ENCODE data around the gene LDLRAD4.
"Not testable (repeated sequence)": the region's sequence is repeated elsewhere in the genome, so short reads cannot be mapped to it uniquely, and the experiment has no call there.

Gene LDLRAD4

DNA sequence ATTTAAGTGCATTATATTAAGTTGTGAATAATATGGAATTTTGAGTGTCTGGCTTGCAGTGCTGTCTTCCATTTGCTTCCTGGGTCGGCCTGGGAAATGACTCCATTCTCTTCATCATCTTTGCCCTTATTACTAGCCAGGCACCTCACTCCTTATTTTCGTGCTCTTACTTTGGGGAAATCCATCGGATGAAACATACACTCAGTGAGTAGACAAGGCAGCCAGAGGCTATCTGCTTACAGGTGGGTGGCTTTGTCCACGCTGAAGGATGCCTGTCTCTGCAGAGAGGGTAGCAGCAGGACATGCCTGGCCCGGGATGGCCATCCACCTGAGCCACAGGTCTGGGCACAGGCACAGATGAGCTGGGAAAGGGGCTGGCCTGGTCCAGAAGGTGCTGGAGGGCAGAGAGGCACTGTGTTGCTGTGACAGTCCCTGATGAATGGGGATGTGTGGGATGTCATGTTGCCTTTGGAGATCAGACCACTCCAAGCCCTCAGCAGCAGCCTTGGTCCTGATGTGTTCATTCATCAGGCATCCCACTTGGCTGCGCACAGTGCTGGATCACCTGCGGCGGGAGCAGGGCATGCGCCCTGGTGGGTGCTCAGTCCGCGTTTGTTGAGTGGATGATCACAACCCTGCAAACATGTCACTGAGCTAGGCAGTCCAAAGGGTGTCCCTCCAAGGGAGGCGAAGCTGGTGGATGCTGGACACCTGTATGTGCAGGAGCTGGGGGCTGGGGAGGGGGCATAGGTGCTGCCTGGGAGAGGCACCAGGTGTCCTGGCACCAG, 236.0 kb downstream of the LDLRAD4 start:
- no peak for FAIRE-seq

DNA sequence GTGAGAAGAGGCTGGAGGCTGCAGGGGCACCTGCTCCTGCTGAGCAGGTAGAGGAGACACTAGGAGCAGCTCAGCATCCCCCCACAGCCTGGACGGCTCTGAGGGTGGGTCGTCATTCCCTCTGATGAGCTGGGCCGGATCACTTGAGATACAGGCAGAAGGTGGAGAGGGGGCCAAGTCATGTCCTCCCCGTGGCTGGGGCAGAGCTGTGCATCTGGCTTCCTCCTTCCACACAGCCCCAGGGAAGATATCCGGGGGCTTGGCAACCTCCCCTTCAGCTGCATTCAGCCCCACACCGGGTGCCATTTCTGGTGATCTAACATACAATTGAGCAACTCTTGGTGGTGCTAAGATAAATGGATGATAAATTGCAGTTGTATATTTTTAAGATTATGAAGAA, 236.9 kb downstream of the LDLRAD4 start:
- FAIRE-seq, result no peak

GRCh38 chr18:13455960-13456481, 237.5 kb downstream of the LDLRAD4 start:
- FAIRE-seq, result no peak

GRCh38 chr18:13456736-13457271, 238.2 kb downstream of the LDLRAD4 start:
- FAIRE-seq, result no peak

DNA sequence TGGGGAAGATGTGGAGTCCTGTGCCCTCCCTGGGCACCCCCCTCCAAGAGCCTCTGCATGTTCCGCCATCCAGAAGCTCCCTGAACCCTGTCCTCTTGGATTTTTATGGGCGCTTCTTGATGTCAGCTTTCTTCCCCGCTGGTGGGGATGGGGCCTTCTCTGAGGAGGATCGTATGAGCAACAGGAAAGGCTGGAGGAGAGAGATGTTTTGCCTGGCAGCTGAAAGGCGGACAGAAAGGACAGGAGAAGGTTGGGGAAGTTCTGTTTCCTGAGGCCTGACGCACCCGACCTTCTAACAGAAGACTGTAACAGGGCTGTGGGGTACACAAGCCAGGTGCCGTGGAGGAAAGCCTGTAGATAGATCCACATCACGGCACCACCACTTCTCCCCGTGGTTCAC, 238.8 kb downstream of the LDLRAD4 start:
- no peak for FAIRE-seq

- no peak for FAIRE-seq
Measured at GRCh38 chr18:13460946-13461345, 242.4 kb downstream of the LDLRAD4 start.

DNA sequence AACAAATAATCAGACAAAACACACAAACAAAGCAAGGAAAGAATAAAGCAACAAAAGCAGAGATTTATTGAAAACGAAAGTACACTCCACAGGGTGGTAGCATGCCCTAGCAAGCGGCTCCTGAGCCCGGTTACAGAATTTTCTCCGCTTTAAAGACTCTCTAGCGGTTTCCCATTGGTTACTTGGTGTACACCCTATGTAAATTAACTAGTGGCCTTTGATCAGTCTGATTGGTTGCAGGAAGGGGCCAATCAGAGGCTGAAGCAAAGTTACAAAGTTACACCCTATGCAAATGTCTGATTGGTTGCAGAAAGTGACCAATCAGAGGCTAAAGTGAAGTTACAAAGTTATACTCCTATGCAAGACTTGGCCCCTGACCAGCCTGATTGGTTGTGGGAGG, 242.9 kb downstream of the LDLRAD4 start:
- FAIRE-seq, result no peak

DNA sequence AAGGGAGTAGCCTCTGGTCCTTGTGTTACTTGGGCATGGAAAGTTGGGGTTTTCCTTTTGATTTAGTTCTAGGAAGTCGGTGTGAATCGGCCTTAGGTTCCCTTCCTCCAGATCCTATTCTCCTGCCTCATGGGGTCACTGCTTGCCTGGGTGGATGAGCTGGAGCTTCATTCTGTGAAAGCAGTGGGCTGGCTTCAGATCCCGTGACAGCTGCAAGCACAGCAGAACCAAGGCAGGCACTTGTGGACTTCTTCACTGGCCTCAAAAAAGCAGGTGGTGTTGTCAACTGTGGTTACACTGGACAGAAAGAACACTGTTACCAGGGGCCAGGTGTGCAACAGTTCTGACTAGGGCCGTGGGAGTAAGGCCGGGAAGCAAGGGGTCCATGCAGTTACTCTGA, 243.4 kb downstream of the LDLRAD4 start:
- no peak for FAIRE-seq

GRCh38 chr18:13462686-13463085, 244.1 kb downstream of the LDLRAD4 start:
- no peak for FAIRE-seq

DNA sequence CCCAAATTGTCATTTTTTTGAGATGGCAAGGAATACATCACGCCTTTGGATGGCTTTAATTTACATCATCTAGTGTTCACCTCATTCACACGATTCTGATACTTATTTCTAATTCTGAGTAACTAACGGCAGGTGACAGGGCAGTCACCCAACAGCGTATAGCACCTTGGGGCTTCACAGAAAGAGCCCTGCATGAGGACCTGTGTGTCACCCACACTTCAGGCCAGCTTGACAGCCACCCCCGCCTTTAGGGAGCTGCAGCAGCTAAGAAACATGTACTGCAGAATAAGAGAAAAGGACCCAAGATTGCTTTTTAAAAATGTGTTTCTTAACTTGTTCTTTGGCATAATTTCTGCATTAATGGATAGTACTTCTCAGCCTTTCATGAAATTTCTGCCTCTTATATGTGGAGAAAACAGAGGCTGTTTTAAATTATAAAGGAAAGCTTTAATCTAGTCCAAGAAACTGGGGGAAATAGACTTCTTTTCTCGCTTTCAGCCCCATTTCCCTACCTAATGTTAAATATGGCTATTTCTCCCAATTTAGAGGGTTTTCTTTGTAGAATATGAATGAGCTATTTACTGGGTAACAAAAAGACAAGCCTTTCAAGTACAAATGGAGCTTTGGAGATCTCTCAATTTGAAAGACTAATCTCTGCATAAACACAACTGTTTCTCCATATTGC, 245.1 kb downstream of the LDLRAD4 start:
- FAIRE-seq, result no peak

DNA sequence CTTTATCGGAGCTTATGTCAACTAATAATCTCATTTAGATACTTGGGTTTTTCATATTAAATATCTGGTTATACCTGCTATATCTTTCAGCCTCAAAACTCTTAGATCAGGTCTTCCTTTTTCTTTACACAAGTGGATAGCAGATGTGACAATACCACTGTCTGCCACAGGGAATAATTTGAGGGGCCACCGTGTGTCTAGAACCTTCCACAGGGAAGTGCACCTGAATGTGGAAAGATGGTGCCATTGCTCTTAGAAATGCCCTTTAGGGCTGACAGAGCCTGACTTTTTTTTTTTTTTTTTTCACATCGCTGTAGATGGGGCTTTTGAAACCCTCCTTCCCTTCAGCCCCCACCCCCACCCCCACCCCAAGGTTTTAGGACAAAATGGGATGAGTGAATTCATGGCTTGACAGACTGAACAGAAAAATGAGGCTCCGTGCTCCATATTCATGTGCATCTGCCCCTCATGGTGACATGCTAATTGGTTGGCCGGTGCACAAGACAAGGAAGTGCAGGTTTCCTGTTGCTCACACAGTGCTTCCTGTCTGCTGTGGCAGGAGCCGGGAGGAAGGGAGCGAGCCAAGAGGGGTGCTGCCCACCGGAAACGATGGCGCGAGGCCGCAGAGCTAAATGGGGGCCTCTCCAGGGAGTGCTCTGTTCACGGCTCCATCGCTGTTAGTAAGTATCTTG, 246.0 kb downstream of the LDLRAD4 start:
- no peak for FAIRE-seq

DNA sequence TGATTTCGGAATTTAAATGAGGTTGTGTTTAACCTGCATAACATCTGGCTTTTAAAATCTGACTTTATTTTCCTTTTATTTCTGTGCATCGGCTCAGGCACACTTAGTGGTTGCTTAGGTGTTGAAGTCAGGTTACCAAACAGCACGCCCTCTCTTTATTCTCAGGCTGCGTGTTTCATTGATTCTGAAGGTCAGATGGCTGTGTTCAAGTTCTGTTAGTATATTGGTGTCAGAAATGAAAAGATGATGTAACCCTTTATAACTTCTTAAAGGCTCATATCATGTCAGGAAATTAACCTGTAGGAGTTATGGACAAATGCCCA, 246.5 kb downstream of the LDLRAD4 start:
- no peak for FAIRE-seq

GRCh38 chr18:13465476-13465875, 246.9 kb downstream of the LDLRAD4 start:
- no peak for FAIRE-seq

- no peak for FAIRE-seq
Measured at GRCh38 chr18:13470516-13471197, 252.1 kb downstream of the LDLRAD4 start.

DNA sequence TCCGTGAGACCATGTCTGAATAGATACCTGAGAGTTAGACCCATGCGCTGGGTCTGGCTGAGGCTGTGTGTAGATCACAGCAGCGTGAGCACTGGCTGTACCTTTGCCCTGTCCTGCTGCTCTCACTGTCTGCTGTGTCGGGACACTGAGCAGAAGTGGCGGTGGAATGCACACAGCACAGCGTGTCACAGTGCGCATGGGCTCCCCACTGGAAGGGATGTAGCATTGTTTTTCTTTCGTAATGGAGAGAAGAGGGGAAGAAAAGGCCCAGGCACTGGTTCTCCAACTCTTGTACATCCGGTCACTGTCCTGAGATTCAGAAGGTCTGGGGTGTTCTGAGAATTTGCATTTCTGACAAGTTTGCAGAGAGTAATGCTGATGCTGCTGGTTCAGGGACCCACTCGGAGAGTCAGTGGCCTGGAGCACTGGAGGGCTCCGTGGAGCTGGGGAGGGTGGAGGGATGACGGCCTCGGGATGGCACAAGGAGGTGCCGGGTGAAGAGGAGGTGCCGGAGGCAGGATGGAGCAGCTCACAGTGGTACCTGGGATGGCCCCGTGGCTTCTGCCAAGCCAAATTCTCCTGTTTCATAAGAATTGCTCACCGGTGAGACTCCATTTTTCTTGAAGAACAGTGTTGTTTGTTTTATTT, 252.8 kb downstream of the LDLRAD4 start:
- no peak for FAIRE-seq

- no peak for FAIRE-seq
Measured at GRCh38 chr18:13471971-13472628, 253.5 kb downstream of the LDLRAD4 start.

DNA sequence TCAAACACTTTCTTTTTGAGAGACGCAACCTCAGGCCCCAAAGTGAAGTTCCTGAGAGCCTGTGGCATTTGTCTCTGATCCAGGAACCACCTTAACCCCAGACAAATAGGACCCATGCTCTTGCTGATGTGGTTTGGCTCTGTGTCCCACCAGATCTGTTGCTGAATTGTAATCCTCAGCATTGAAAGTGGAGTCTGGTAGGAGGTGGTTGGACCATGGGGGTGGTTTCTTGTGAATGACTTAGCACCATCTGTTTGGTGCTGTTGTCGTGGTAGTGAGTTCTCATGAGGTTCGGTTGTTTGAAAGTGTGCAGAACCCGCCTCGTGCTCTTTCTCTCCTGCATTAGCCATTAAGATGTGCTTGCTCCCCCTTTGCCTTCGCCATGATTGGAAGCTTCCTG, 255.2 kb downstream of the LDLRAD4 start:
- FAIRE-seq, result no peak

DNA sequence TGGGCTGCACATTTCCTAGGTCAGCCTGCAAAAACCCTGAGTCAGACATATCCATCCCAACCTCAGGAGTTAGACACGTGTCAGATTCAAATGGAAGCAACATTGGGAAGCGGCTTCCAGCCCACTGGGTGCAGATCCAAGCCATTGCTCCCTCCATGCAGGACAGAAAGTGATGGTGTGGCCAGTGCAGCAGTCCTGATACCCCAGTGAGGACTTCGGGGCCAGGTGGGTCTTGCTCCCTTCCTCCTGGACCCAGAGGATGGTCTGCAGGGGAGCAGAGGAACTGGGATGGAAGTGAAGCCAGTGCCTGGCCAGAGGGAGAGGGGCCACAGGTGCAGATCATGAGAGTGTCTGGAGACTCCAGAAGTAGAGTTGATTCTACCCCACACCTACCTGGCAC, 255.8 kb downstream of the LDLRAD4 start:
- FAIRE-seq, result no peak

DNA sequence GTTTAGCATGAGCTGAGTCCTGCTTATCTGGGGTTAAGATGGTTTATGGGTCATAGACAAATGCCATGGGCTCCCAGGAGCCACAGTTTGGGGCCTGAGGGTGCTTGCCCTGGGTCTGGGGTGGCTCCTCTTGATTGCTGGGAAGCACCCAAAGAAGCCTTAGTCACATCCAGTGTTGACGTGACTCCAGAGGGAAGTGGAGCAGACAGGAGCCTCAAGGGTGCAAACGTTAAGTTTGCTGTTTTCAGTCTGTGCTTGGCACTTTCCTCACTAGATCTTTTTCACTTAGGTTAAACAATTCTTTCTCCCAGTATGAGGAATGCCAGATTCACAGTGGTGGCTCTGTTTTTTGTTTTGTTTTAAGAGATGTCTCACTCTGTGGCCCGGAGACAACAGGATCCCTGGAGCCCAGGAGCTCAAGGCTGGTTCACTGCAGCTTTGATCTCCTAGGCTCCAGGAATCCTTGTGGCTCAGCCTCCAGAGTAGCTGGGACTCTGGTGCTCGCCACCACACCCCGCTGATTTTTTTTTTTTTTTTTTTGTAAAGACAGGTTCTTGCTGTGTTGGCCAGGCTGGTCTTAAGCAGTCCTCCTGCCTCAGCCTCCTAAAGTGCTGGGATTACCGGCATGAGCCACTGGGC, 256.5 kb downstream of the LDLRAD4 start:
- FAIRE-seq, result no peak

DNA sequence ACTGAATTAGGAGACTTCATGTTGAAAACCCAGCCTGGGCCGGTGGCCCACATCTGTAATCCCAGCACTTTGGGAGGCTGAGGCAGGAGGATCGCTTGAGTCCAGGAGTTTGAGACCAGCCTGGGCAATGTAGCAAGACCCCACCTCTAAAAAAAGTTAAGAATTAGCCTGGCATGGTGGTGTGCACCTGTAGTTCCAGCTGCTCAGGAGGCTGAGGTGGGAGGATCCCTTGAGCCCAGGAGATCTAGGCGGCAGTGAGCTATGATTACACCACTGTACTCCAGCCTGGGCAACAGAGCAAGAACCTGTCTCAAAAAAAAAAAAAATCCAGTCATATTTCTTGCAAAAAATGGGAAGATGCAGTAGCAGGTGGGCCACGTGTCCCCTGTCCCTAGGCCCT, 257.8 kb downstream of the LDLRAD4 start:
- FAIRE-seq, result not testable (repeated sequence)

DNA sequence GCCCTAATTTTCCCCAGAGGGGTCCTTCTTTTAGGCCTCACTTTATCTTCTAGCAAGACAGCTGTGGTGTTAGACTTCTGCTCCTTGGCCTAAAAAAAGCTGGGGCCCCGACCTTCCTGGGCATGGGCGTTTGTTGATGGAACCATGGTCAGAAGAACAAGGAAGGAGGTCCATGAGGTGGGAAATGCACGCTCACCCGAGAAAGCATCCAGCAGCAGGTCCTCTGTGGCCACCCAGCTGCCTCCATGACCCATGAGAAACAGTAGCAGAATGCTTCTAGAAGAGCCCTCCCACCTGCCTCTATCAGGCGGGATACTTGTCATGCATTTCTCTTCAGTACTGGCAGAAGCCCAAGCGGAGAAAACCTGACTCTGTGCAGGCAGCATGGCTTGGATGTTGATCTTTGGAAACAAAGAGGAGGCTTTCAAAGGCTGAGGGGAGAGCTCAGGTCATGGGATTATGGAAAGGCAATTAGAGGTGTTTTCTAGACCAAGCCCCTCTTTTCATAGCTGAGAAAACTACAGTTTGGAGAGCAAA, 258.7 kb downstream of the LDLRAD4 start:
- no peak for FAIRE-seq

Measured in endometrium (tissue), 2 donors.